Measurements from ENCODE around the gene ACAD10. TPM values are rescaled to one million over a fixed set of nuclear protein-coding genes. Genes with fewer than 3 reads are reported as not detected.
A peak's percentile ranks its signal among the peaks of the same experiment; 100 is the strongest.

ACAD10 gene
- total and polyA plus RNA-seq, 4 donors: 10.7 to 34.8 (median 21.2) TPM

DNA sequence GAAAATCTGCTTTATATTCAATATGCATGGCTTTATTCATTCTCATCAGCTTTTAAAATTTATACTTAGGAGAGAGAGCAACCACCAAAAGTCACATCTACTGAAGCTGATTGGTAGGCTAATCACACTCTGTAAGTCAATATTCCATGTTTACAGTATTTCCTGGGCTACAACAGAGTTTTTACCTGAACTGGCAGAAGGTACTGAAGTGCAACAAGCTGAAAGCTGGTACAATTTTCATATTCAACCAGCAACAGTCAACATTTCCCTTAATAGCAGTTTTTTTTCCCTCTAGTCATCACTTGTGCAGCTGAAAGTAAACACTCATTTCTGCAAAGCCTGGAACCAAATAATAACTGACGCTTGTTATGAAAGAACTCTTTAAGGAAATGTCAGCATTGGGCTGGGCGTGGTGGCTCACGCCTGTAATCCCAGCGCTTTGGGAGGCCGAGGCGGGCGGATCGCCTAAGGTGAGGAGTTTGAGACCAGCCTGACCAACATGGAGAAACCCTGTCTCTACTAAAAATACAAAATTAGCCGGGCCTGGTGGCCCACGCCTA is 13.0 kb upstream of the ACAD10 start:
- no peak overlapping the region for H3K9ac ChIP-seq (ENCODE audit: low read depth in 1 of 2, low read length in 2 of 2)
- no peak overlapping the region for H3K4me3 ChIP-seq (ENCODE audit: low read depth in 1 of 3, low read length in 3 of 3)
- no peaks in the 10 kb centered on the region for H3K27me3 ChIP-seq (ENCODE audit: control insufficient read depth in 4 of 4, insufficient read depth in 4 of 4, low read length in 3 of 4)
- DNase-seq (ENCODE audit: low spot score): no peak
- no peak overlapping the region for H3K27ac ChIP-seq (ENCODE audit: low read depth in 1 of 2, low read length in 2 of 2)
- TF ChIP-seq GABPA (IDR thresholded peaks at IDR 0.05 in 1 of 2, conservative IDR thresholded peaks at IDR 0.05 in 1 of 2) (no peak), EGR1 (IDR thresholded peaks at IDR 0.05; ENCODE audit: low read depth in 2 of 2) (no peak), NR2F2 (IDR thresholded peaks at IDR 0.05) (no peak)
- TF ChIP-seq, protein P1, sequence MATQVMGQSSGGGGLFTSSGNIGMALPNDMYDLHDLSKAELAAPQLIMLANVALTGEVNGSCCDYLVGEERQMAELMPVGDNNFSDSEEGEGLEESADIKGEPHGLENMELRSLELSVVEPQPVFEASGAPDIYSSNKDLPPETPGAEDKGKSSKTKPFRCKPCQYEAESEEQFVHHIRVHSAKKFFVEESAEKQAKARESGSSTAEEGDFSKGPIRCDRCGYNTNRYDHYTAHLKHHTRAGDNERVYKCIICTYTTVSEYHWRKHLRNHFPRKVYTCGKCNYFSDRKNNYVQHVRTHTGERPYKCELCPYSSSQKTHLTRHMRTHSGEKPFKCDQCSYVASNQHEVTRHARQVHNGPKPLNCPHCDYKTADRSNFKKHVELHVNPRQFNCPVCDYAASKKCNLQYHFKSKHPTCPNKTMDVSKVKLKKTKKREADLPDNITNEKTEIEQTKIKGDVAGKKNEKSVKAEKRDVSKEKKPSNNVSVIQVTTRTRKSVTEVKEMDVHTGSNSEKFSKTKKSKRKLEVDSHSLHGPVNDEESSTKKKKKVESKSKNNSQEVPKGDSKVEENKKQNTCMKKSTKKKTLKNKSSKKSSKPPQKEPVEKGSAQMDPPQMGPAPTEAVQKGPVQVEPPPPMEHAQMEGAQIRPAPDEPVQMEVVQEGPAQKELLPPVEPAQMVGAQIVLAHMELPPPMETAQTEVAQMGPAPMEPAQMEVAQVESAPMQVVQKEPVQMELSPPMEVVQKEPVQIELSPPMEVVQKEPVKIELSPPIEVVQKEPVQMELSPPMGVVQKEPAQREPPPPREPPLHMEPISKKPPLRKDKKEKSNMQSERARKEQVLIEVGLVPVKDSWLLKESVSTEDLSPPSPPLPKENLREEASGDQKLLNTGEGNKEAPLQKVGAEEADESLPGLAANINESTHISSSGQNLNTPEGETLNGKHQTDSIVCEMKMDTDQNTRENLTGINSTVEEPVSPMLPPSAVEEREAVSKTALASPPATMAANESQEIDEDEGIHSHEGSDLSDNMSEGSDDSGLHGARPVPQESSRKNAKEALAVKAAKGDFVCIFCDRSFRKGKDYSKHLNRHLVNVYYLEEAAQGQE (IDR thresholded peaks at IDR 0.05): no peak
- TF ChIP-seq, protein P2, sequence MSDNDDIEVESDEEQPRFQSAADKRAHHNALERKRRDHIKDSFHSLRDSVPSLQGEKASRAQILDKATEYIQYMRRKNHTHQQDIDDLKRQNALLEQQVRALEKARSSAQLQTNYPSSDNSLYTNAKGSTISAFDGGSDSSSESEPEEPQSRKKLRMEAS (IDR thresholded peaks at IDR 0.05): no peak
- H3K36me3 ChIP-seq (ENCODE audit: control insufficient read depth in 4 of 4, insufficient read depth in 3 of 4, low read depth in 1 of 4, low read length in 3 of 4): peaks cover 10 to 47% (median 38%) of the 10 kb centered on the region in 4 donors
- no peaks in the 10 kb centered on the region for H3K9me3 ChIP-seq (ENCODE audit: control insufficient read depth in 4 of 4, low read length in 3 of 4)
- H3K4me1 ChIP-seq (ENCODE audit: control insufficient read depth in 4 of 4, insufficient read depth in 4 of 4, low read length in 3 of 4): peaks cover 0 to 3% (median under 1%) of the 10 kb centered on the region in 4 donors
- WGBS: 89% methylated on average over 10 of the region's 10 CpGs

DNA sequence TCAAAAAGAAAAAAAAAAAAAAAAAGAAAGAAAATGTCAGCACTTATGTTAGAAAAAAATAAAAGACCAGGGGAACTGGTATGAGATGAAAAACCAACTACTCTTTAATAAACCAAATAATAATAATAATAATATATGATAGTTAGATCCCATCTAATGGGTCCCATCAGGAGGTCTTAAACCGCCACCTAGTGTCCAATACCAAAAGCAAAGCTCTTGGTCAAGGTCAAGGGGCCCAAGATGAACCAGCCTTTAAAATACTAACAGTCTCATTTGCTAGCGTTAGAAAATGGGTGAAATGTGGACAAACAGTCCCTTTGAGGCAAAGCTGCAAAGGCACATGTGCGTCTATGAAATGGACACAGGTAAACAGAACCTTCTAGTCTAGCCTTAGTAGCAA is 12.3 kb upstream of the ACAD10 start:
- 61% methylated on average over 3 of the region's 3 CpGs for WGBS

More for the DNA sequence above, 12.3 kb upstream of the ACAD10 start:
- H3K9ac ChIP-seq (ENCODE audit: low read depth in 1 of 2, low read length in 2 of 2): no peak overlapping the region
- no peaks in the 10 kb centered on the region for H3K9me3 ChIP-seq (ENCODE audit: control insufficient read depth in 4 of 4, low read length in 3 of 4)
- peaks cover 10 to 45% (median 39%) of the 10 kb centered on the region in 4 donors for H3K36me3 ChIP-seq (ENCODE audit: control insufficient read depth in 4 of 4, insufficient read depth in 3 of 4, low read depth in 1 of 4, low read length in 3 of 4)
- peak overlapping the region in 1 of 2 donors; percentile 15 for H3K27ac ChIP-seq (ENCODE audit: low read depth in 1 of 2, low read length in 2 of 2)
- peaks cover 0 to 3% (median under 1%) of the 10 kb centered on the region in 4 donors for H3K4me1 ChIP-seq (ENCODE audit: control insufficient read depth in 4 of 4, insufficient read depth in 4 of 4, low read length in 3 of 4)
- H3K27me3 ChIP-seq (ENCODE audit: control insufficient read depth in 4 of 4, insufficient read depth in 4 of 4, low read length in 3 of 4): no peaks in the 10 kb centered on the region
- H3K4me3 ChIP-seq (ENCODE audit: low read depth in 1 of 3, low read length in 3 of 3): no peak overlapping the region
- DNase-seq (ENCODE audit: low spot score): no peak
- TF ChIP-seq YY1 (IDR thresholded peaks at IDR 0.05) (no peak), FOXA1 (IDR thresholded peaks at IDR 0.05) (no peak), HNF4G (IDR thresholded peaks at IDR 0.05) (no peak), TAF1 (conservative IDR thresholded peaks at IDR 0.05) (no peak), FOXA2 (IDR thresholded peaks at IDR 0.05) (no peak), RAD21 (IDR thresholded peaks at IDR 0.05) (peak; percentile 77), RXRA (IDR thresholded peaks at IDR 0.05) (no peak), GABPA (IDR thresholded peaks at IDR 0.05 in 1 of 2, conservative IDR thresholded peaks at IDR 0.05 in 1 of 2) (no peak), NR2F2 (IDR thresholded peaks at IDR 0.05) (no peak), SP1 (IDR thresholded peaks at IDR 0.05) (no peak)
- TF ChIP-seq, protein P3, sequence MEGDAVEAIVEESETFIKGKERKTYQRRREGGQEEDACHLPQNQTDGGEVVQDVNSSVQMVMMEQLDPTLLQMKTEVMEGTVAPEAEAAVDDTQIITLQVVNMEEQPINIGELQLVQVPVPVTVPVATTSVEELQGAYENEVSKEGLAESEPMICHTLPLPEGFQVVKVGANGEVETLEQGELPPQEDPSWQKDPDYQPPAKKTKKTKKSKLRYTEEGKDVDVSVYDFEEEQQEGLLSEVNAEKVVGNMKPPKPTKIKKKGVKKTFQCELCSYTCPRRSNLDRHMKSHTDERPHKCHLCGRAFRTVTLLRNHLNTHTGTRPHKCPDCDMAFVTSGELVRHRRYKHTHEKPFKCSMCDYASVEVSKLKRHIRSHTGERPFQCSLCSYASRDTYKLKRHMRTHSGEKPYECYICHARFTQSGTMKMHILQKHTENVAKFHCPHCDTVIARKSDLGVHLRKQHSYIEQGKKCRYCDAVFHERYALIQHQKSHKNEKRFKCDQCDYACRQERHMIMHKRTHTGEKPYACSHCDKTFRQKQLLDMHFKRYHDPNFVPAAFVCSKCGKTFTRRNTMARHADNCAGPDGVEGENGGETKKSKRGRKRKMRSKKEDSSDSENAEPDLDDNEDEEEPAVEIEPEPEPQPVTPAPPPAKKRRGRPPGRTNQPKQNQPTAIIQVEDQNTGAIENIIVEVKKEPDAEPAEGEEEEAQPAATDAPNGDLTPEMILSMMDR (IDR thresholded peaks at IDR 0.05; ENCODE audit: low read depth, low read length, missing input control): peak; percentile 43
- TF ChIP-seq, protein P4, sequence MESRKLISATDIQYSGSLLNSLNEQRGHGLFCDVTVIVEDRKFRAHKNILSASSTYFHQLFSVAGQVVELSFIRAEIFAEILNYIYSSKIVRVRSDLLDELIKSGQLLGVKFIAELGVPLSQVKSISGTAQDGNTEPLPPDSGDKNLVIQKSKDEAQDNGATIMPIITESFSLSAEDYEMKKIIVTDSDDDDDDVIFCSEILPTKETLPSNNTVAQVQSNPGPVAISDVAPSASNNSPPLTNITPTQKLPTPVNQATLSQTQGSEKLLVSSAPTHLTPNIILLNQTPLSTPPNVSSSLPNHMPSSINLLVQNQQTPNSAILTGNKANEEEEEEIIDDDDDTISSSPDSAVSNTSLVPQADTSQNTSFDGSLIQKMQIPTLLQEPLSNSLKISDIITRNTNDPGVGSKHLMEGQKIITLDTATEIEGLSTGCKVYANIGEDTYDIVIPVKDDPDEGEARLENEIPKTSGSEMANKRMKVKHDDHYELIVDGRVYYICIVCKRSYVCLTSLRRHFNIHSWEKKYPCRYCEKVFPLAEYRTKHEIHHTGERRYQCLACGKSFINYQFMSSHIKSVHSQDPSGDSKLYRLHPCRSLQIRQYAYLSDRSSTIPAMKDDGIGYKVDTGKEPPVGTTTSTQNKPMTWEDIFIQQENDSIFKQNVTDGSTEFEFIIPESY (IDR thresholded peaks at IDR 0.05): no peak
- TF ChIP-seq, protein P1 (IDR thresholded peaks at IDR 0.05): no peak
- TF ChIP-seq, protein P5, sequence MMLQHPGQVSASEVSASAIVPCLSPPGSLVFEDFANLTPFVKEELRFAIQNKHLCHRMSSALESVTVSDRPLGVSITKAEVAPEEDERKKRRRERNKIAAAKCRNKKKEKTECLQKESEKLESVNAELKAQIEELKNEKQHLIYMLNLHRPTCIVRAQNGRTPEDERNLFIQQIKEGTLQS (IDR thresholded peaks at IDR 0.05): no peak
- TF ChIP-seq, protein P2 (IDR thresholded peaks at IDR 0.05): no peak

Data from liver (tissue), 9 donors.